GM04503 (cell line): ENCODE measurements around the gene AHR.
A peak's percentile ranks its signal among the peaks of the same experiment; 100 is the strongest.

Experiments
- DNase-seq: peaks from one replicate; pipeline ENCODE4 v3.0.0-alpha.2; 2012; ENCODE audit warnings: low read depth

The AHR gene

GRCh38 chr7:17298102-17298839, at the start of gene AHR:
TSS of gene AHR (plus strand) at chr7:17298652. CDS start at chr7:17299265, 613 bp downstream.
- DNase-seq: no peak

GRCh38 chr7:17253885-17254284, 44.6 kb upstream of the AHR start:
- DNase-seq: no peak

GRCh38 chr7:17255926-17256325, 42.5 kb upstream of the AHR start:
- no peak for DNase-seq

- no peak for DNase-seq
These were observed 42.1 kb upstream of the AHR start for GRCh38 chr7:17256375-17256774.

- no peak for DNase-seq
These were observed 31.9 kb upstream of the AHR start for GRCh38 chr7:17266565-17266964.

GRCh38 chr7:17269341-17270221, 28.9 kb upstream of the AHR start:
- DNase-seq: no peak

- DNase-seq: no peak
These were observed 23.8 kb upstream of the AHR start for GRCh38 chr7:17274551-17275245.

- DNase-seq: peak; percentile 94
These were observed 22.4 kb upstream of the AHR start for GRCh38 chr7:17275749-17276671.

GRCh38 chr7:17279061-17279460, 19.4 kb upstream of the AHR start:
- no peak for DNase-seq

- no peak for DNase-seq
These were observed 9.3 kb upstream of the AHR start for GRCh38 chr7:17289074-17289645.

GRCh38 chr7:17292843-17293242, 5.6 kb upstream of the AHR start:
- no peak for DNase-seq

- DNase-seq: no peak
These were observed 5.0 kb upstream of the AHR start for GRCh38 chr7:17293481-17293880.

- no peak for DNase-seq
These were observed 1.2 kb upstream of the AHR start for GRCh38 chr7:17297243-17297642.

- no peak for DNase-seq
These were observed 509 bp downstream of the AHR start for GRCh38 chr7:17298840-17299482.

- no peak for DNase-seq
These were observed 1.1 kb downstream of the AHR start for GRCh38 chr7:17299483-17299991.

- no peak for DNase-seq
These were observed 1.6 kb downstream of the AHR start for GRCh38 chr7:17300012-17300411.

GRCh38 chr7:17300437-17300836, 2.0 kb downstream of the AHR start:
- DNase-seq: no peak

GRCh38 chr7:17301471-17302456, 3.3 kb downstream of the AHR start:
- DNase-seq: no peak

- no peak for DNase-seq
These were observed 4.2 kb downstream of the AHR start for GRCh38 chr7:17302575-17303142.
